Gastrocnemius medialis (tissue), 4 donors: ENCODE measurements around the gene NEK11.

Source experiments
- POLR2A ChIP-seq, 2 donors: fragments of 450-650 bp; IDR thresholded peaks; one replicate each; pipeline ENCODE4 v1.6.1; 2017; ENCODE audit warnings: antibody characterized with exemption in 2 of 2, mild to moderate bottlenecking in 2 of 2, moderate library complexity in 2 of 2
- TF ChIP-seq, protein P1 (sequence below), 5 experiments: fragments of 450-650 bp in 3 of 5; fragments of 200-600 bp in 2 of 5; sonication (generic) in 2 of 5; IDR thresholded peaks in 4 of 5; conservative IDR thresholded peaks in 1 of 5; 1 replicate in 4 of 5; 2 replicates in 1 of 5; pipeline ENCODE4 v1.5.1; 2016 to 2019; ENCODE audit warnings: antibody characterized with exemption in 5 of 5, mild to moderate bottlenecking in 3 of 5, moderate library complexity in 3 of 5

DNA sequence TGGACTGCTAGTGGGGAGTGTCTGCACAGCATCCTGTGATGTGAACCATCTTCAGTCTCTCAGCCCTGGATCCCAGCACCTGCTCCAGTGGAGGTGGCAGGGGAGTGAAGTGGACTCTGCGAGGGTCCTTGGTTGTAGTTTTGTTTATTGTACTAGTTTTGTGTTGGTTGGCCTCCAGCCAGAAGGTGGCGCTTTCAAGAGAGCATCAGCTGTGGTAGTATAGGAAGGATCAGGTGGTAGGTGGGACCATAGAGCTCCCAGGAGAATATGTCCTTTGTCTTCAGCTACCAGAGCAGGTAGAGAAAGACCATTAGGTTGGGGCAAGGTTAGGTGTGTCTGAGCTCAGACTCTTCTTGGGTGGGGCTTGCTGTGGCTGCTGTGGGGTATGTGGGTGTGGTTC is 20.9 kb downstream of the NEK11 start:
- TF ChIP-seq, protein P1, sequence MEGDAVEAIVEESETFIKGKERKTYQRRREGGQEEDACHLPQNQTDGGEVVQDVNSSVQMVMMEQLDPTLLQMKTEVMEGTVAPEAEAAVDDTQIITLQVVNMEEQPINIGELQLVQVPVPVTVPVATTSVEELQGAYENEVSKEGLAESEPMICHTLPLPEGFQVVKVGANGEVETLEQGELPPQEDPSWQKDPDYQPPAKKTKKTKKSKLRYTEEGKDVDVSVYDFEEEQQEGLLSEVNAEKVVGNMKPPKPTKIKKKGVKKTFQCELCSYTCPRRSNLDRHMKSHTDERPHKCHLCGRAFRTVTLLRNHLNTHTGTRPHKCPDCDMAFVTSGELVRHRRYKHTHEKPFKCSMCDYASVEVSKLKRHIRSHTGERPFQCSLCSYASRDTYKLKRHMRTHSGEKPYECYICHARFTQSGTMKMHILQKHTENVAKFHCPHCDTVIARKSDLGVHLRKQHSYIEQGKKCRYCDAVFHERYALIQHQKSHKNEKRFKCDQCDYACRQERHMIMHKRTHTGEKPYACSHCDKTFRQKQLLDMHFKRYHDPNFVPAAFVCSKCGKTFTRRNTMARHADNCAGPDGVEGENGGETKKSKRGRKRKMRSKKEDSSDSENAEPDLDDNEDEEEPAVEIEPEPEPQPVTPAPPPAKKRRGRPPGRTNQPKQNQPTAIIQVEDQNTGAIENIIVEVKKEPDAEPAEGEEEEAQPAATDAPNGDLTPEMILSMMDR (IDR thresholded peaks at IDR 0.05 in 4 of 5, conservative IDR thresholded peaks at IDR 0.05 in 1 of 5) = no peak
- TF ChIP-seq POLR2A (IDR thresholded peaks at IDR 0.05) = no peak
